ENCODE measurements around the gene GFM1. TPM values are rescaled to one million over a fixed set of nuclear protein-coding genes. Genes with fewer than 3 reads are reported as not detected.
A peak's percentile ranks its signal among the peaks of the same experiment; 100 is the strongest.

GFM1 gene
- total and polyA plus RNA-seq, 2 experiments from 2014 or later: 39.8 to 53.2 TPM

GRCh38 chr3:158651192-158651591 lies 6.9 kb downstream of the GFM1 start:
- no peaks in the 10 kb centered on the region for H3K27me3 ChIP-seq
- no peak for TF ChIP-seq CTCF (IDR thresholded peaks at IDR 0.05; ENCODE audit: low read depth, low read length)
- no peaks in the 10 kb centered on the region for H3K4me1 ChIP-seq (ENCODE audit: low read depth)
- H3K36me3 ChIP-seq: peaks cover 64% of the 10 kb centered on the region
- H3K4me3 ChIP-seq: no peak overlapping the region
- no peak for DNase-seq (ENCODE audit: low read depth in 1 of 2, low spot score in 1 of 2)
- H3K27ac ChIP-seq: no peak overlapping the region
- H3K9me3 ChIP-seq (ENCODE audit: low read depth): no peaks in the 10 kb centered on the region

- Histone ChIP-seq H3K9me3 (ENCODE audit: low read depth) (no peaks in the 10 kb centered on the region), H3K27me3 (no peaks in the 10 kb centered on the region), H3K36me3 (peaks cover 68% of the 10 kb centered on the region), H3K4me3 (no peak overlapping the region), H3K4me1 (ENCODE audit: low read depth) (no peaks in the 10 kb centered on the region), H3K27ac (no peak overlapping the region)
- DNase-seq (ENCODE audit: low read depth in 1 of 2, low spot score in 1 of 2): no peak
- TF ChIP-seq CTCF (IDR thresholded peaks at IDR 0.05; ENCODE audit: low read depth, low read length): no peak
Observed at GRCh38 chr3:158652463-158652862, 8.1 kb downstream of the GFM1 start.

- Histone ChIP-seq H3K4me1 (ENCODE audit: low read depth) (no peaks in the 10 kb centered on the region), H3K9me3 (ENCODE audit: low read depth) (no peaks in the 10 kb centered on the region), H3K36me3 (peaks cover 64% of the 10 kb centered on the region), H3K27ac (peak overlapping the region; percentile 29), H3K4me3 (no peak overlapping the region), H3K27me3 (no peaks in the 10 kb centered on the region)
- DNase-seq (ENCODE audit: low read depth in 1 of 2, low spot score in 1 of 2): no peak
- no peak for TF ChIP-seq CTCF (IDR thresholded peaks at IDR 0.05; ENCODE audit: low read depth, low read length)
Observed at GRCh38 chr3:158658889-158659288, 14.6 kb downstream of the GFM1 start.

- DNase-seq (ENCODE audit: low read depth in 1 of 2, low spot score in 1 of 2): peak; percentile 66 to 86
- Histone ChIP-seq H3K27ac (peak overlapping the region; percentile 29), H3K9me3 (ENCODE audit: low read depth) (no peaks in the 10 kb centered on the region), H3K27me3 (no peaks in the 10 kb centered on the region), H3K4me1 (ENCODE audit: low read depth) (no peaks in the 10 kb centered on the region), H3K4me3 (no peak overlapping the region), H3K36me3 (peaks cover 59% of the 10 kb centered on the region)
- peak; percentile 80 for TF ChIP-seq CTCF (IDR thresholded peaks at IDR 0.05; ENCODE audit: low read depth, low read length)
Observed at GRCh38 chr3:158659454-158660237, 15.3 kb downstream of the GFM1 start.

GRCh38 chr3:158660711-158661110 lies 16.4 kb downstream of the GFM1 start:
- Histone ChIP-seq H3K27ac (no peak overlapping the region), H3K4me1 (ENCODE audit: low read depth) (no peaks in the 10 kb centered on the region), H3K36me3 (peaks cover 53% of the 10 kb centered on the region), H3K27me3 (no peaks in the 10 kb centered on the region), H3K4me3 (no peak overlapping the region), H3K9me3 (ENCODE audit: low read depth) (no peaks in the 10 kb centered on the region)
- TF ChIP-seq CTCF (IDR thresholded peaks at IDR 0.05; ENCODE audit: low read depth, low read length): no peak
- DNase-seq (ENCODE audit: low read depth in 1 of 2, low spot score in 1 of 2): no peak

Measured in cardiac muscle cell (in vitro differentiated cells and primary cell).